ENCODE measurements around the gene AKNA. TPM values are rescaled to one million over a fixed set of nuclear protein-coding genes. Genes with fewer than 3 reads are reported as not detected.

AKNA gene
- total RNA-seq, 1 experiment from 2014 or later: 20.6 TPM

DNA sequence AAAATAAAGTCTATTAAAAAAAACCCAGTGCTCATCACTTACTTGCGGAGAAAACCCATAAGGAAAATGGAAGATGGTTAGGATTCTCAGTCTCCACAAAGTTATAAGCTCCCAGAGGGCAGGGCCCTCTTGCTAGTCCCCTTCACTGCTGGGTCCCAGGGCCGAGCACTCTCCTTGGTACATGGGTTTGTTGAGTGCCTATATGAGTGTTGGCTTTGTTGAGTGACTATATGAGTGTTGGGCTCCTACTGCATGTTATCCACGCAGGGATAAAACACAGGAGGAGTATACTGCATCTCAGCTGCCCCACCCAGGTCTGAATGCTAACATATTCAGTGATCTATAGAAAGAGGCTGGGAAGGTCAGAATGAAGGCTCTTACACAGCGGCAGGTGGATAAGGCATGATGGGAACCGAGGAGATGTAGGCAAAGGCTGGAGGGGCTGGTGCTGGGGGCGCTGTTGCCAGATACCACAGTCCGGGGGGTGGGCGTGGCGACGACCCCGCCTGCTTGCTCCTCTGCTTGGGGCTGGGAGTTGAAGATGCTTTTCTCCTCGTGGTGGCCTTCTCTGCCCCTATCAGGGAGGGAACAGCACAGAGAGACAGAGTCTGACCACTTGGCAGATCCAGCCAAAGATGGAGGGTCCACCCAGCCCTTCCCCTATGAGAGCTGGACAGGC lies 46.5 kb downstream of the AKNA start (continued):
- TF ChIP-seq, protein P1, sequence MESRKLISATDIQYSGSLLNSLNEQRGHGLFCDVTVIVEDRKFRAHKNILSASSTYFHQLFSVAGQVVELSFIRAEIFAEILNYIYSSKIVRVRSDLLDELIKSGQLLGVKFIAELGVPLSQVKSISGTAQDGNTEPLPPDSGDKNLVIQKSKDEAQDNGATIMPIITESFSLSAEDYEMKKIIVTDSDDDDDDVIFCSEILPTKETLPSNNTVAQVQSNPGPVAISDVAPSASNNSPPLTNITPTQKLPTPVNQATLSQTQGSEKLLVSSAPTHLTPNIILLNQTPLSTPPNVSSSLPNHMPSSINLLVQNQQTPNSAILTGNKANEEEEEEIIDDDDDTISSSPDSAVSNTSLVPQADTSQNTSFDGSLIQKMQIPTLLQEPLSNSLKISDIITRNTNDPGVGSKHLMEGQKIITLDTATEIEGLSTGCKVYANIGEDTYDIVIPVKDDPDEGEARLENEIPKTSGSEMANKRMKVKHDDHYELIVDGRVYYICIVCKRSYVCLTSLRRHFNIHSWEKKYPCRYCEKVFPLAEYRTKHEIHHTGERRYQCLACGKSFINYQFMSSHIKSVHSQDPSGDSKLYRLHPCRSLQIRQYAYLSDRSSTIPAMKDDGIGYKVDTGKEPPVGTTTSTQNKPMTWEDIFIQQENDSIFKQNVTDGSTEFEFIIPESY (IDR thresholded peaks at IDR 0.05; ENCODE audit: extremely low read depth, insufficient replicate concordance, low read length): no peak
- no peak for TF ChIP-seq POLR2A (IDR thresholded peaks at IDR 0.05; ENCODE audit: borderline replicate concordance, extremely low read depth, insufficient read depth, insufficient read length)
- no peak for TF ChIP-seq EZH2 (IDR thresholded peaks at IDR 0.05)
- no peak for TF ChIP-seq ELF1 (IDR thresholded peaks at IDR 0.05; ENCODE audit: borderline replicate concordance, low read depth)
- TF ChIP-seq RAD21 (IDR thresholded peaks at IDR 0.05; ENCODE audit: low read depth): no peak
- TF ChIP-seq FOSL1 (IDR thresholded peaks at IDR 0.05; ENCODE audit: low read depth): no peak
- TF ChIP-seq CEBPB (IDR thresholded peaks at IDR 0.05; ENCODE audit: low read depth): no peak
- no peak for TF ChIP-seq ZFX (IDR thresholded peaks at IDR 0.05)

DNA sequence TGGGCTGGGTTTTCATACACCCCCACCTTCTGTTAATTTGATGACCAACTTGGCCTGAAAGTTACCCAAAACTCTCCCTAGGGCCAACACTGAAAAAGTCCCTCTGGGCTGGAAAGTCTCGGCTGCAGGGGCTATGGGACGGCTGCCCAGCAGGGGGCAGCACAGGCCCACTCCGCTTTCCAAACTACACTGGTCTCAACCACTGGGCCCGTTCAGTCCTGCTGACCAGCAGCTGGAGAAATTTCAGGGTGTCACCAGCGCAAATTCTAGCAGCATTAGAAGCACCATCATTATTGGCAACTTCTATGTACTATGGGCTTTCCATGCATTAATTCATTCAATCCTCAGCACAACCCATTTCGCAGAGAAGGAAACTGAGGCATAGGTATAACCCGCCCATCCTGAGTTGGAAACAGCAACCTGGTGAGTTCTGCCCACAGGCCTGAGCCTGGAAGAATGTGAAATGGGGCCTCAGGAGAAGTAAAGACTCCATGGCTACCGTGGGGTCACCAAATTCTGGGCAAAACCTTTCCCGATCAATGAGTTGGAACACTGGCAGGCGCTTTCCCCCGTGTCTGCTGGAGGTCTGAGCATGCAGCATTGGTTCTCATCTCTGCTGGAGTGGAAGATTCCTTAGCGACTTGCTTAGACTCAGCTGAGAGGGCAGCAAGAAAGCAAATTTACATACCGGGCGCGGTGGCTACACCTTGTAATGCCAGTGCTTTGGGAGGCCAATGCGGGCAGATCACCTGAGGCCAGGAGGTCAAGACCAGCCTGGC lies 48.5 kb downstream of the AKNA start:
- no peaks in the 10 kb centered on the region for H4K20me1 ChIP-seq (ENCODE audit: insufficient read depth)
- POLR2A ChIA-PET: no interaction called here
- intact Hi-C loops (cut with micrococcal nuclease): loop anchor here (1.0 to 5.0 kb wide), 2 partner anchors 314 to 673 kb away; no protein-coding TSS in a partner anchor
- H3K79me2 ChIP-seq (ENCODE audit: insufficient read depth, low read length): no peaks in the 10 kb centered on the region
- no peak overlapping the region for H2AFZ ChIP-seq (ENCODE audit: low read depth, low read length, poor library complexity, severe bottlenecking)
- no peaks in the 10 kb centered on the region for H3K9me2 ChIP-seq (ENCODE audit: insufficient read depth)
- DNase-seq (ENCODE audit: low read depth, low spot score): no peak
- no peak overlapping the region for H3K27ac ChIP-seq (ENCODE audit: low read depth, low read length)
- no peak overlapping the region for H3K9ac ChIP-seq (ENCODE audit: low read length)
- H3K4me1 ChIP-seq (ENCODE audit: control insufficient read depth in 1 of 2, insufficient read depth in 2 of 2, low read length in 2 of 2): no peaks in the 10 kb centered on the region
- no peak overlapping the region for H3K4me2 ChIP-seq (ENCODE audit: low read length)
- H3K27me3 ChIP-seq (ENCODE audit: insufficient read depth, low read length): no peaks in the 10 kb centered on the region
- CTCF ChIA-PET: interaction anchor here (1.0 to 1.6 kb wide), 2 partner anchors 48 to 314 kb away, joined by 3 read pairs; no protein-coding TSS in a partner anchor
- H3K36me3 ChIP-seq (ENCODE audit: control insufficient read depth in 1 of 2, insufficient read depth in 2 of 2, low read length in 2 of 2): peaks cover 0 to 2% of the 10 kb centered on the region in 2 experiments; a peak in 1 of 4 replicates
- peak; percentile 93 for ATAC-seq
- RAD21 ChIA-PET (ENCODE audit: low non-redundant PET in 1 of 2, low total read pairs in 2 of 2, uncharacterized antibody in 2 of 2, unreplicated experiment in 2 of 2): no interaction called here
- no peak overlapping the region for H3K4me3 ChIP-seq (replicated peaks in 1 of 2; ENCODE audit: low read depth in 1 of 2, low read length in 2 of 2)
- TF ChIP-seq FOSL1 (IDR thresholded peaks at IDR 0.05; ENCODE audit: low read depth) (no peak), CEBPB (IDR thresholded peaks at IDR 0.05; ENCODE audit: low read depth) (no peak), RAD21 (IDR thresholded peaks at IDR 0.05; ENCODE audit: low read depth) (peak; percentile 75), YY1 (IDR thresholded peaks at IDR 0.05; ENCODE audit: extremely low read depth, insufficient replicate concordance, low read depth, low read length) (no peak), ELF1 (IDR thresholded peaks at IDR 0.05; ENCODE audit: borderline replicate concordance, low read depth) (no peak), EGR1 (IDR thresholded peaks at IDR 0.05; ENCODE audit: low read depth) (no peak)
- TF ChIP-seq, protein P2, sequence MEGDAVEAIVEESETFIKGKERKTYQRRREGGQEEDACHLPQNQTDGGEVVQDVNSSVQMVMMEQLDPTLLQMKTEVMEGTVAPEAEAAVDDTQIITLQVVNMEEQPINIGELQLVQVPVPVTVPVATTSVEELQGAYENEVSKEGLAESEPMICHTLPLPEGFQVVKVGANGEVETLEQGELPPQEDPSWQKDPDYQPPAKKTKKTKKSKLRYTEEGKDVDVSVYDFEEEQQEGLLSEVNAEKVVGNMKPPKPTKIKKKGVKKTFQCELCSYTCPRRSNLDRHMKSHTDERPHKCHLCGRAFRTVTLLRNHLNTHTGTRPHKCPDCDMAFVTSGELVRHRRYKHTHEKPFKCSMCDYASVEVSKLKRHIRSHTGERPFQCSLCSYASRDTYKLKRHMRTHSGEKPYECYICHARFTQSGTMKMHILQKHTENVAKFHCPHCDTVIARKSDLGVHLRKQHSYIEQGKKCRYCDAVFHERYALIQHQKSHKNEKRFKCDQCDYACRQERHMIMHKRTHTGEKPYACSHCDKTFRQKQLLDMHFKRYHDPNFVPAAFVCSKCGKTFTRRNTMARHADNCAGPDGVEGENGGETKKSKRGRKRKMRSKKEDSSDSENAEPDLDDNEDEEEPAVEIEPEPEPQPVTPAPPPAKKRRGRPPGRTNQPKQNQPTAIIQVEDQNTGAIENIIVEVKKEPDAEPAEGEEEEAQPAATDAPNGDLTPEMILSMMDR (IDR thresholded peaks at IDR 0.05 in 2 of 3, conservative IDR thresholded peaks at IDR 0.05 in 1 of 3; ENCODE audit: borderline replicate concordance in 1 of 3, insufficient read depth in 1 of 3, low read depth in 2 of 3, low read length in 2 of 3): peak; percentile 42 to 96 (median 94); a peak in 5 of 6 replicates
- TF ChIP-seq, protein P3, sequence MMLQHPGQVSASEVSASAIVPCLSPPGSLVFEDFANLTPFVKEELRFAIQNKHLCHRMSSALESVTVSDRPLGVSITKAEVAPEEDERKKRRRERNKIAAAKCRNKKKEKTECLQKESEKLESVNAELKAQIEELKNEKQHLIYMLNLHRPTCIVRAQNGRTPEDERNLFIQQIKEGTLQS (IDR thresholded peaks at IDR 0.05): no peak
- no peaks in the 10 kb centered on the region for H3K9me3 ChIP-seq (ENCODE audit: control insufficient read depth in 1 of 2, insufficient read depth in 1 of 2, low read depth in 1 of 2, low read length in 2 of 2)
- no TSS peak for BruUV-seq (replicated peaks)
